Right lung (tissue), 10 donors: ENCODE data around the gene S100A5. TPM values are rescaled to one million over a fixed set of nuclear protein-coding genes. Genes with fewer than 3 reads are reported as not detected.
"Not testable (repeated sequence)": the region's sequence is repeated elsewhere in the genome, so short reads cannot be mapped to it uniquely, and the experiment has no call there.

Source experiments
- DNase-seq, 2 donors: peaks; one replicate each; pipeline ENCODE4 v3.0.0-alpha.2; 2013
- long read RNA-seq, 8 donors: transcript quantifications; one replicate each; lab custom pipeline, GENCODE V29; 2026
- polyA plus RNA-seq, 5 donors: library from polyadenylated mRNA; unstranded; fragments of 120-200 nt; gene quantifications; one replicate each; pipeline versions ENCODE4 v1.2.1 to v1.2.3, GENCODE V29; 2013; ENCODE audit warnings: inconsistent platforms in 1 of 5, low replicate concordance in 1 of 5; ENCODE audit not compliant: insufficient read length in 5 of 5, insufficient read depth in 1 of 5

Gene S100A5
- polyA plus RNA-seq: under 1 TPM in 1 of 5 donors, not detected in 4; 0.23 TPM
- long read RNA-seq, donor 1: 0 reads
- long read RNA-seq, donor 2: 0 reads
- long read RNA-seq, donor 3: 0 reads
- long read RNA-seq, donor 4: 0 reads
- long read RNA-seq, donor 5: 0 reads
- long read RNA-seq, donor 6: 0 reads
- long read RNA-seq, donor 7: 0 reads
- long read RNA-seq, donor 8: 0 reads

- DNase-seq: no peak
Measured at GRCh38 chr1:153540394-153541361, at the start of gene S100A5. Gene S100A5 (minus strand): TSS chr1:153540934. CDS start chr1:153540191, 743 bp downstream.

DNA sequence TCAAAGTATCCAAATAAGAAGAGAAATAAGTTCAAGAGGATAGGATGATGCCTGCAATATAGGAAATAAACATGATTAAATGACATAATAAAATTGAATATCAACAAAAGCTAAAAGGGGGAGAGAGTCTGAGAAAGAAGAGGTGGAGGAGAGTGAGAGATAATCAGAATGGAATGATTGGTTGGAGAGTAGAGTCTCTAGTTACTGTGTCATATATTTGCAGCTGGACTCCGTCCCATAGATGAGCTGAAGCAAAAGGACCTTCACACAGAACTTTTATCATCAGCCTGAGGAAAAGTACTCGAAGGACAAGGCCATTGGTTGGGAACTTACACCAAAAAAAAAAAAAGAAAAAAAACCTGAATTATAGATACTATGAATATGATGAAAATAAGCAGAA is 47.7 kb upstream of the S100A5 start:
- no peak for DNase-seq

GRCh38 chr1:153588033-153588432 is 47.3 kb upstream of the S100A5 start:
- not testable (repeated sequence) for DNase-seq

GRCh38 chr1:153587314-153587713 is 46.6 kb upstream of the S100A5 start:
- no peak for DNase-seq

DNA sequence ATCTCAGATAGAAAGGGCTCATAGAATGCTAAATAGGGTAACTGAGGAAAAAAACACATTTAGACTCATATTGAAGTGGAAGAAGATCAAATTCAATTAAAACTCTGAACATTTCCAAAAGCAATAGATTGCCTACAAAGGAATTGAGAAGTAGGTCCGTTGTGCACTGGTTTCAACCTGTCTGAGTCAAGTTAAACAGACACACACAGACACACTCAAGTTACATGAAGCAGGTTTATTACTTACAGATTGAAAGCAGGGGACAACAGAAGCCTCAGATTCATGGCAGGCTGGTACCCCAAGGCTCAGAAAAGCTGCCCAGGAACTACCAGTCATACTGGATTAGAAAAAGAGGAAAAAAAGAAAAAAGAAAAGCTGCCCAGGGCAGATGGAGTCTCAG is 45.6 kb upstream of the S100A5 start:
- DNase-seq: no peak

DNA sequence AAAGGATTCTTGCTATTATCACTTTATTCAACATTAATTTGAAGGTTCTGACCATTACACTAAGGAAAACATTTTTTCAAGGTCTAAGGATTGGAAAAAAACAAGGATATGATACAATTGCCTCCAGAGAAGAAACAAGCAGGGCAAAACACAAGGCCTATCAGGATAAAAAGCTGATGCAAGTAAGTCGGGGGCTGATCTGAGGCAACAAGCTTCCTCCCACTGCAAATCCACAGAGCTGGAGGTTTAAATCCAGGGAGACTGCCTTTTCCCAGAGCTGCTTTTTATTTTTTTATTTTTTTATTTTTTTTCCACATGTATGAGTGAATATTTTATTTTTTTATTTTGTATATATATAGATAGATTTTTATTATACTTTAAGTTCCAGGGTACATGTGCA is 44.3 kb upstream of the S100A5 start:
- no peak for DNase-seq

- no peak for DNase-seq
Measured at GRCh38 chr1:153583976-153584375, 43.2 kb upstream of the S100A5 start.

DNA sequence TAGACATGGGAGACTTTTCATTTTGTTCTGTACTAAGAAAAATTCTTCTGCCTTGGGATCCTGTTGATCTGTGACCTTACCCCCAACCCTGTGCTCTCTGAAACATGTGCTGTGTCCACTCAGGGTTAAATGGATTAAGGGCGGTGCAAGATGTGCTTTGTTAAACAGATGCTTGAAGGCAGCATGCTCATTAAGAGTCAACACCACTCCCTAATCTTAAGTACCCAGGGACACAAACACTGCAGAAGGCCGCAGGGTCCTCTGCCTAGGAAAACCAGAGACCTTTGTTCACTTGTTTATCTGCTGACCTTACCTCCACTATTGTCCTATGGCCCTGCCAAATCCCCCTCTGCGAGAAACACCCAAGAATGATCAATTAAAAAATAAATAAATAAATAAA is 42.8 kb upstream of the S100A5 start:
- not testable (repeated sequence) for DNase-seq

GRCh38 chr1:153582836-153583235 is 42.1 kb upstream of the S100A5 start:
- DNase-seq: not testable (repeated sequence)

DNA sequence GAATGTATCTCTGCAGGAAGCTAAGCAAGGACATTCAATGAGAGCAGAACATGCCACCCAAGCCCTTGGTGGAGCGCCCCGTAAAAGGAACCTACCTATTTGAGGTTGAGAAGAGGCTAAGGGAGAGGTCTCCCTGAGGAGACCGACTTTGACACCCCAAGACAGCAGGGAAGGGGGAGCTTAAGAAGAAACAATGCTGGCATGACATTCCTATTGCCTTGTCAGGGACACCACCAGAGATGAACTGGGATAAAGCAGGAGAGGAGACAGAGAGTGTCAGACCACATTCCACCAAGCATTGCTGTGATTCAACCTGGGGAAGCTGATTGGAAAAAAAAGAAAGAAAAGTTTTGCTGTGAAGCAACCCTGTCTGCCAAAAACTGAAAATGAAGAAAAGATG is 38.2 kb upstream of the S100A5 start:
- DNase-seq: no peak

GRCh38 chr1:153578490-153578889 is 37.8 kb upstream of the S100A5 start:
- DNase-seq: no peak

DNA sequence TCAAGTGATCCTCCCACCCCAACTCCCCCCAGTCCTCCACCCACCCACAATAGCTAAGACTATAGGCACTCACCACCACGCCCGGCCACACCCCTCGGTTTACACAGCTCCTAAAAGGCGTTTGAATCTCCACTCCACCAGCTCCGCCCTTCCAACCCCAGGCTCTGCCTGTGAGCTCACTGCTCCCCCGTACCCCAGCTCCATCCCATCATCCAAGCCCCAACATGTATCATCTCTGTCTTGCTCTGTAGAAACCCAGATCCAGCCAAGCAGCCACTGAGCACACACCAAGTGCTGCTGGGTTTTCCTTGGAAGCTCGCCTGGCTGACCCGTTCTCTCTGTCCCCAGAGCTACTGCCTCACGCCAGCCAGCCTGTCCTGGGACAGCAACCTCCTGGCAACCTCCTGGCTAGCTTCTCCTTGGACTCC is 36.9 kb upstream of the S100A5 start:
- no peak for DNase-seq

- DNase-seq: no peak
Measured at GRCh38 chr1:153577138-153577537, 36.4 kb upstream of the S100A5 start.

GRCh38 chr1:153575497-153575896 is 34.8 kb upstream of the S100A5 start:
- not testable (repeated sequence) for DNase-seq

GRCh38 chr1:153575081-153575491 is 34.4 kb upstream of the S100A5 start:
- not testable (repeated sequence) for DNase-seq

- no peak for DNase-seq
Measured at GRCh38 chr1:153573351-153573750, 32.6 kb upstream of the S100A5 start.

DNA sequence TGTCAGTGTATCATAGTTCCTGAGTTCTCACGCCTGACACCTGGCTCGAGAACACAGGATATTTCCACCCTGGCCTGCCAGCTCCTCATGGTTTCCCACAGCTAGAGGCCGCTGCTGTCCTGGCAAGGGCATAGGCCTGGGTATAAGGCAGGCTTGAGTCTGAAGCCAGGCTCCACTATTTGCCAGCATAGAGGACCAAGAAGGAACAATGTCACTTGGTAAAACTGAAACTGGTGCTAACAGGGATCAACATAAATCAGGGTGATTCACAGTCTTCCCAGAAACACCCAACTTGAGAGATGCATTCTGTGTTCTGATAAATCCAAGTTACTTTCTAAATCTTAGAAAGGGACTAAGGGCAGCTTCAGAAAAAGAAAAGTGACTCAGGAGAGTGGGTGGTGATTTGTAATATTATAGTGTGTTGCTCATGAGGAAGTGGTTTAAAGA is 31.9 kb upstream of the S100A5 start:
- peak; percentile 38 to 60 for DNase-seq

- no peak for DNase-seq
Measured at GRCh38 chr1:153571706-153572105, 31.0 kb upstream of the S100A5 start.

DNA sequence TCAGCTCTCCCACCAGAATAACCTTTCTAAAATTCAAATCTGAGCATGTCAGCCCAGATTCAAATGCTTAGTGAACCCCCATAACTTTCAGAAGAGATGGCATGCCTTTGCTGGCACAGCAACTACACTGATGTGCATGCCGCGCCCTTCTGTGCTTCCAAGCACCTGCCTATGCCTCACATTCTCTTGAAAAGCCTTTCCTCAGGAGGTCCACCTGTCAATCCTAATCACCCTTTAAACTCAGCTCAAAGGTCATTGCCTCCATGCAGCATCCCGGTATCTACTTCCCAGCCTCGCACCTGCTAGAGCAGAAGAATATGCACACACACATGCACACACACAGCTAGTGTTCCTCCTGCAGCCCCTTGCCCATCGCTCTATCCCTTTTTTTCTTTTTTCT is 30.1 kb upstream of the S100A5 start:
- DNase-seq: no peak

- no peak for DNase-seq
Measured at GRCh38 chr1:153569465-153569864, 28.7 kb upstream of the S100A5 start.

DNA sequence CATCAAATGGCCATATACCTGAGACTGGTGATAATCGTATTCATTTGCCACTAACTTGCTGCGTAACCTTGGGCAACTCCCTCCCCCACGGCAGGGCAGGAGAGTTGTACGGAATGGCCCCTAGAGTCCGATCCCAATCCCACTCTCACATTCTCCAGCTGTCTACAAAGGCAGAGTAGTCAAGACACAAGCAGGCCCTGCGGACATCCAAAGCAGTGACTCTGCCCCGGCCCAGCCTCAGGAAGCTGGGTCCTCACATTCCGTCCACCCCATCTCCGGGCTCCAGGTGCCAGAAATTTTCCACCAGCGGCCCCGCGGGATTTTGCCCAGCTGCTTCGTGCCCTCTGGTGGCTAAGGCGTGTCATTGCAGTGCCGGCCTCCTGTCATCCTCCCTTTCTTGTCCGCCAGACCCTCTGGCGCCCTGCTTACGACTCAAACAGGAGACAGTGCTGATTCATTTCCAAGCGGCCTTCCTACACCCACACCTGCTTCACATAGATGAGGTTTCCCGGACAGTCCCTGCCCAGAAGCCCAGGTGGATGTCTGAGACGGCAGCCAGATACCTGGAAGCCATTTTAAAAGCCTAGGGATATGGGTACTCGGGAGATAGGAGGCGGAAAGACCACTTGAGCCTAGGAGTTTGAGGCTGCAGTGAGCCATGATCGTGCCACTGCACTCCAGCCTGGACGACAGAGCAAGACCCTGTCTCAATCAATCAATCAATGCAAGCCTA is 27.8 kb upstream of the S100A5 start:
- peak in 1 of 2 donors; percentile 82 for DNase-seq
